Measurements from ENCODE around the gene ROCK1. TPM values are rescaled to one million over a fixed set of nuclear protein-coding genes. Genes with fewer than 3 reads are reported as not detected.

Gene ROCK1
- total RNA-seq, 1 donor: 42.7 TPM

GRCh38 chr18:21004726-21005125 lies 106.9 kb downstream of the ROCK1 start:
- peaks cover 31% of the 10 kb centered on the region for H3K36me3 ChIP-seq (ENCODE audit: insufficient read depth, low read length)
- H3K27me3 ChIP-seq (ENCODE audit: insufficient read depth, low read length): no peaks in the 10 kb centered on the region
- DNase-seq (ENCODE audit: insufficient read length, low spot score, missing footprints): peak; percentile 75
- no peak overlapping the region for H2AFZ ChIP-seq (ENCODE audit: low read length)
- TF ChIP-seq, protein P1, sequence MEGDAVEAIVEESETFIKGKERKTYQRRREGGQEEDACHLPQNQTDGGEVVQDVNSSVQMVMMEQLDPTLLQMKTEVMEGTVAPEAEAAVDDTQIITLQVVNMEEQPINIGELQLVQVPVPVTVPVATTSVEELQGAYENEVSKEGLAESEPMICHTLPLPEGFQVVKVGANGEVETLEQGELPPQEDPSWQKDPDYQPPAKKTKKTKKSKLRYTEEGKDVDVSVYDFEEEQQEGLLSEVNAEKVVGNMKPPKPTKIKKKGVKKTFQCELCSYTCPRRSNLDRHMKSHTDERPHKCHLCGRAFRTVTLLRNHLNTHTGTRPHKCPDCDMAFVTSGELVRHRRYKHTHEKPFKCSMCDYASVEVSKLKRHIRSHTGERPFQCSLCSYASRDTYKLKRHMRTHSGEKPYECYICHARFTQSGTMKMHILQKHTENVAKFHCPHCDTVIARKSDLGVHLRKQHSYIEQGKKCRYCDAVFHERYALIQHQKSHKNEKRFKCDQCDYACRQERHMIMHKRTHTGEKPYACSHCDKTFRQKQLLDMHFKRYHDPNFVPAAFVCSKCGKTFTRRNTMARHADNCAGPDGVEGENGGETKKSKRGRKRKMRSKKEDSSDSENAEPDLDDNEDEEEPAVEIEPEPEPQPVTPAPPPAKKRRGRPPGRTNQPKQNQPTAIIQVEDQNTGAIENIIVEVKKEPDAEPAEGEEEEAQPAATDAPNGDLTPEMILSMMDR (IDR thresholded peaks at IDR 0.05; ENCODE audit: extremely low read depth, low read depth, low read length): no peak
- no peaks in the 10 kb centered on the region for H3K9me3 ChIP-seq (ENCODE audit: low read depth, low read length)
- H3K79me2 ChIP-seq (ENCODE audit: insufficient read depth, low read length): peaks cover 27% of the 10 kb centered on the region
- peaks cover 22% of the 10 kb centered on the region for H3K4me1 ChIP-seq (ENCODE audit: insufficient read depth, low read length)
- H3K4me2 ChIP-seq (ENCODE audit: insufficient read depth, low read length): peak overlapping the region; percentile 69
- peaks cover 4% of the 10 kb centered on the region for H4K20me1 ChIP-seq (ENCODE audit: insufficient read depth, low read length)
- H3K27ac ChIP-seq (ENCODE audit: low read depth, low read length): peak overlapping the region; percentile 96
- no peak overlapping the region for H3K4me3 ChIP-seq (ENCODE audit: insufficient read depth, low read length)

- H3K4me1 ChIP-seq (ENCODE audit: insufficient read depth, low read length): peaks cover 21% of the 10 kb centered on the region
- H3K27ac ChIP-seq (ENCODE audit: low read depth, low read length): peak overlapping the region; percentile 37
- no peak overlapping the region for H3K4me3 ChIP-seq (ENCODE audit: insufficient read depth, low read length)
- no peak overlapping the region for H2AFZ ChIP-seq (ENCODE audit: low read length)
- TF ChIP-seq, protein P1 (IDR thresholded peaks at IDR 0.05; ENCODE audit: extremely low read depth, low read depth, low read length): no peak
- no peaks in the 10 kb centered on the region for H3K27me3 ChIP-seq (ENCODE audit: insufficient read depth, low read length)
- no peaks in the 10 kb centered on the region for H3K9me3 ChIP-seq (ENCODE audit: low read depth, low read length)
- no peak overlapping the region for H3K4me2 ChIP-seq (ENCODE audit: insufficient read depth, low read length)
- peaks cover 65% of the 10 kb centered on the region for H3K79me2 ChIP-seq (ENCODE audit: insufficient read depth, low read length)
- H4K20me1 ChIP-seq (ENCODE audit: insufficient read depth, low read length): peaks cover 16% of the 10 kb centered on the region
- DNase-seq (ENCODE audit: insufficient read length, low spot score, missing footprints): peak; percentile 41
- H3K36me3 ChIP-seq (ENCODE audit: insufficient read depth, low read length): peaks cover 23% of the 10 kb centered on the region
Observed at GRCh38 chr18:21000667-21001066, 110.9 kb downstream of the ROCK1 start.

DNA sequence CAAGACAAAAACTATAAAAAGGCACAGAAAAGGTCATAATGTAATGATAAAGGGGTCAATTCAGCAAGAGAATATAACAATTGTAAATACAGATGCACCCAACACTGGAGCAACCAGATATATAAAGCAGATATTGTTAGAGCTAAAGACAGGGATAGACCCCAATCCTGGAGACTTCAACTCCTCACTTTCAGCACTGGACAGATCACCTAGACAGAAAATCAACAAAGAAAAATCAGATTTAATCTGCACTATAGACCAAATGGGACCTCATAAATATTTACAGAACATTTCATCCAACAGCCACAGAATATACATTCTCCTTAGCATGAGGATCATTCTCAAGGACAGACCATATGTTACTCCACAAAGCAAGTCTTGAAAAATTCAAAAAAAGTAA lies 114.2 kb downstream of the ROCK1 start:
- H3K27ac ChIP-seq (ENCODE audit: low read depth, low read length): no peak overlapping the region
- H3K79me2 ChIP-seq (ENCODE audit: insufficient read depth, low read length): peaks cover 67% of the 10 kb centered on the region
- H4K20me1 ChIP-seq (ENCODE audit: insufficient read depth, low read length): peaks cover 25% of the 10 kb centered on the region
- TF ChIP-seq, protein P1 (IDR thresholded peaks at IDR 0.05; ENCODE audit: extremely low read depth, low read depth, low read length): no peak
- no peaks in the 10 kb centered on the region for H3K9me3 ChIP-seq (ENCODE audit: low read depth, low read length)
- no peaks in the 10 kb centered on the region for H3K27me3 ChIP-seq (ENCODE audit: insufficient read depth, low read length)
- peaks cover 11% of the 10 kb centered on the region for H3K36me3 ChIP-seq (ENCODE audit: insufficient read depth, low read length)
- no peak for DNase-seq (ENCODE audit: insufficient read length, low spot score, missing footprints)
- H2AFZ ChIP-seq (ENCODE audit: low read length): no peak overlapping the region
- no peak overlapping the region for H3K4me3 ChIP-seq (ENCODE audit: insufficient read depth, low read length)
- H3K4me1 ChIP-seq (ENCODE audit: insufficient read depth, low read length): peaks cover 3% of the 10 kb centered on the region
- H3K4me2 ChIP-seq (ENCODE audit: insufficient read depth, low read length): no peak overlapping the region

DNA sequence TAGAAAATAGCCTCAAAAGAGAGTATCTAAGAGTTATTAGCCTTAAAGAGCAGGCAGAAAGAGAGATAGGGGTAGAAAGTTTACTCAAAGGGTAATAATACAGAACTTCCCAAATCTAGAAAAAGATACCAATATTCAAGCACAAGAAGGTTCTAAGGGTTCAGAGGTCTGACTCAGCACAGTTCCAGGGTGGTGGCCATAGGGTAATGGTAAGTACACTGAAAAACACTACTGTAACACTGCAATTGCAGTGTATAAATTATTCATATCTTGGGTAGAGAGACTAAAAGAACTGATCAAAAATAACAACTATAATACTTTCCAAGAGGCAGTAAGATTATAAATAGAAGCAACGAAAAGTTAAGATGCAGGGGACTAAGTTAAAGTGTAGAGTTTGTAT lies 115.2 kb downstream of the ROCK1 start:
- Histone ChIP-seq H3K4me1 (ENCODE audit: insufficient read depth, low read length) (peaks cover 3% of the 10 kb centered on the region), H3K36me3 (ENCODE audit: insufficient read depth, low read length) (peaks cover 7% of the 10 kb centered on the region), H2AFZ (ENCODE audit: low read length) (no peak overlapping the region), H3K79me2 (ENCODE audit: insufficient read depth, low read length) (peaks cover 68% of the 10 kb centered on the region), H3K4me2 (ENCODE audit: insufficient read depth, low read length) (no peak overlapping the region), H3K27ac (ENCODE audit: low read depth, low read length) (no peak overlapping the region), H3K9me3 (ENCODE audit: low read depth, low read length) (no peaks in the 10 kb centered on the region), H3K4me3 (ENCODE audit: insufficient read depth, low read length) (no peak overlapping the region), H4K20me1 (ENCODE audit: insufficient read depth, low read length) (peaks cover 25% of the 10 kb centered on the region), H3K27me3 (ENCODE audit: insufficient read depth, low read length) (no peaks in the 10 kb centered on the region)
- no peak for DNase-seq (ENCODE audit: insufficient read length, low spot score, missing footprints)
- TF ChIP-seq, protein P1 (IDR thresholded peaks at IDR 0.05; ENCODE audit: extremely low read depth, low read depth, low read length): no peak
